KG1 (cell line): ENCODE data around the gene HHLA2.
"Not testable (repeated sequence)": the region's sequence is repeated elsewhere in the genome, so short reads cannot be mapped to it uniquely, and the experiment has no call there.

ENCODE experiments used
- DNase-seq: peaks from one replicate; lab custom pipeline; 2025; lab: John Stamatoyannopoulos, UW

The HHLA2 gene

GRCh38 chr3:108296239-108296638, at the start of gene HHLA2:
Gene HHLA2 (plus strand): TSS chr3:108296548. CDS start chr3:108351814, 55,266 bp downstream.
- DNase-seq = no peak

- DNase-seq = no peak
These were observed 45.7 kb upstream of the HHLA2 start for GRCh38 chr3:108250626-108251025.

GRCh38 chr3:108251265-108251664, 45.1 kb upstream of the HHLA2 start:
- no peak for DNase-seq

GRCh38 chr3:108251844-108252243, 44.5 kb upstream of the HHLA2 start:
- DNase-seq = no peak

GRCh38 chr3:108255131-108255530, 41.2 kb upstream of the HHLA2 start:
- DNase-seq = no peak

- not testable (repeated sequence) for DNase-seq
These were observed 31.6 kb upstream of the HHLA2 start for GRCh38 chr3:108264534-108265298.

- not testable (repeated sequence) for DNase-seq
These were observed 28.1 kb upstream of the HHLA2 start for GRCh38 chr3:108268235-108268634.

GRCh38 chr3:108271626-108272025, 24.7 kb upstream of the HHLA2 start:
- DNase-seq = no peak

- DNase-seq = not testable (repeated sequence)
These were observed 17.3 kb upstream of the HHLA2 start for GRCh38 chr3:108279066-108279465.

GRCh38 chr3:108280476-108280875, 15.9 kb upstream of the HHLA2 start:
- no peak for DNase-seq

GRCh38 chr3:108281670-108282069, 14.7 kb upstream of the HHLA2 start:
- DNase-seq = no peak

GRCh38 chr3:108283006-108283405, 13.3 kb upstream of the HHLA2 start:
- no peak for DNase-seq

- DNase-seq = no peak
These were observed 12.4 kb upstream of the HHLA2 start for GRCh38 chr3:108283989-108284388.

GRCh38 chr3:108285176-108285575, 11.2 kb upstream of the HHLA2 start:
- no peak for DNase-seq

- DNase-seq = no peak
These were observed 9.2 kb upstream of the HHLA2 start for GRCh38 chr3:108287146-108287545.

GRCh38 chr3:108288193-108288592, 8.2 kb upstream of the HHLA2 start:
- DNase-seq = not testable (repeated sequence)

GRCh38 chr3:108289159-108289558, 7.2 kb upstream of the HHLA2 start:
- DNase-seq = no peak

- no peak for DNase-seq
These were observed 3.9 kb upstream of the HHLA2 start for GRCh38 chr3:108292450-108292849.

- DNase-seq = no peak
These were observed 3.4 kb upstream of the HHLA2 start for GRCh38 chr3:108292905-108293328.

- DNase-seq = no peak
These were observed 2.5 kb upstream of the HHLA2 start for GRCh38 chr3:108293858-108294257.

GRCh38 chr3:108295421-108296175, 750 bp upstream of the HHLA2 start:
- no peak for DNase-seq

- no peak for DNase-seq
These were observed 1.3 kb downstream of the HHLA2 start for GRCh38 chr3:108297647-108298046.

- no peak for DNase-seq
These were observed 1.7 kb downstream of the HHLA2 start for GRCh38 chr3:108298056-108298455.
